KOPT-K1 (cell line): ENCODE data around the gene ARHGEF7.

Experiments
- H3K27ac ChIP-seq: fragments of 200-600 bp; sonication (generic); 2 replicates; pipeline ENCODE4 v1.5.1; 2016; ENCODE audit warnings: antibody characterized with exemption, mild to moderate bottlenecking, low read depth, low read length; ENCODE audit not compliant: poor library complexity, severe bottlenecking
- H3K36me3 ChIP-seq: fragments of 200-600 bp; sonication (generic); 2 replicates; pipeline ENCODE4 v1.5.1; 2017; ENCODE audit warnings: antibody characterized with exemption, mild to moderate bottlenecking, low read length, moderate library complexity; ENCODE audit not compliant: insufficient read depth
- H3K9me3 ChIP-seq: fragments of 200-600 bp; sonication (generic); 2 replicates; pipeline ENCODE4 v1.5.1; 2017; ENCODE audit warnings: antibody characterized with exemption, low read length, mild to moderate bottlenecking; ENCODE audit not compliant: insufficient read depth, poor library complexity, severe bottlenecking

The ARHGEF7 gene

GRCh38 chr13:111092685-111093084, 22.4 kb upstream of the ARHGEF7 start:
- H3K27ac ChIP-seq: no peak overlapping the region
- no peaks in the 10 kb centered on the region for H3K36me3 ChIP-seq
- H3K9me3 ChIP-seq: no peaks in the 10 kb centered on the region

- no peaks in the 10 kb centered on the region for H3K9me3 ChIP-seq
- no peaks in the 10 kb centered on the region for H3K36me3 ChIP-seq
- no peak overlapping the region for H3K27ac ChIP-seq
These were observed 22.0 kb upstream of the ARHGEF7 start for GRCh38 chr13:111093136-111093535.

GRCh38 chr13:111093634-111094033, 21.5 kb upstream of the ARHGEF7 start:
- Histone ChIP-seq H3K36me3 (no peaks in the 10 kb centered on the region), H3K27ac (no peak overlapping the region), H3K9me3 (no peaks in the 10 kb centered on the region)

- H3K27ac ChIP-seq: no peak overlapping the region
- no peaks in the 10 kb centered on the region for H3K36me3 ChIP-seq
- no peaks in the 10 kb centered on the region for H3K9me3 ChIP-seq
These were observed 19.9 kb upstream of the ARHGEF7 start for GRCh38 chr13:111095031-111095840.

- Histone ChIP-seq H3K9me3 (no peaks in the 10 kb centered on the region), H3K36me3 (no peaks in the 10 kb centered on the region), H3K27ac (no peak overlapping the region)
These were observed 19.1 kb upstream of the ARHGEF7 start for GRCh38 chr13:111095911-111096501.

- Histone ChIP-seq H3K36me3 (no peaks in the 10 kb centered on the region), H3K9me3 (peaks cover 23% of the 10 kb centered on the region), H3K27ac (no peak overlapping the region)
These were observed 15.8 kb upstream of the ARHGEF7 start for GRCh38 chr13:111099290-111099689.

GRCh38 chr13:111110054-111110453, 5.1 kb upstream of the ARHGEF7 start:
- Histone ChIP-seq H3K27ac (no peak overlapping the region), H3K9me3 (peaks cover 30% of the 10 kb centered on the region), H3K36me3 (no peaks in the 10 kb centered on the region)

- no peak overlapping the region for H3K27ac ChIP-seq
- no peaks in the 10 kb centered on the region for H3K36me3 ChIP-seq
- peaks cover 18% of the 10 kb centered on the region for H3K9me3 ChIP-seq
These were observed 3.7 kb upstream of the ARHGEF7 start for GRCh38 chr13:111111376-111111937.

- no peaks in the 10 kb centered on the region for H3K36me3 ChIP-seq
- H3K27ac ChIP-seq: no peak overlapping the region
- peaks cover 18% of the 10 kb centered on the region for H3K9me3 ChIP-seq
These were observed 2.9 kb upstream of the ARHGEF7 start for GRCh38 chr13:111112196-111112595.

- Histone ChIP-seq H3K36me3 (no peaks in the 10 kb centered on the region), H3K27ac (no peak overlapping the region), H3K9me3 (peaks cover 18% of the 10 kb centered on the region)
These were observed 599 bp upstream of the ARHGEF7 start for GRCh38 chr13:111114362-111115060.

- Histone ChIP-seq H3K9me3 (peaks cover 18% of the 10 kb centered on the region), H3K27ac (no peak overlapping the region), H3K36me3 (no peaks in the 10 kb centered on the region)
These were observed 933 bp downstream of the ARHGEF7 start for GRCh38 chr13:111115965-111116521.

GRCh38 chr13:111116856-111117255, 1.7 kb downstream of the ARHGEF7 start:
- H3K27ac ChIP-seq: no peak overlapping the region
- H3K36me3 ChIP-seq: no peaks in the 10 kb centered on the region
- H3K9me3 ChIP-seq: peaks cover 15% of the 10 kb centered on the region

- H3K36me3 ChIP-seq: no peaks in the 10 kb centered on the region
- H3K27ac ChIP-seq: no peak overlapping the region
- peaks cover 15% of the 10 kb centered on the region for H3K9me3 ChIP-seq
These were observed 2.2 kb downstream of the ARHGEF7 start for GRCh38 chr13:111117289-111117688.

GRCh38 chr13:111117961-111118360, 2.9 kb downstream of the ARHGEF7 start:
- H3K9me3 ChIP-seq: peaks cover 15% of the 10 kb centered on the region
- no peak overlapping the region for H3K27ac ChIP-seq
- H3K36me3 ChIP-seq: no peaks in the 10 kb centered on the region
